Measurements from ENCODE around the gene TRIM44.

DNA sequence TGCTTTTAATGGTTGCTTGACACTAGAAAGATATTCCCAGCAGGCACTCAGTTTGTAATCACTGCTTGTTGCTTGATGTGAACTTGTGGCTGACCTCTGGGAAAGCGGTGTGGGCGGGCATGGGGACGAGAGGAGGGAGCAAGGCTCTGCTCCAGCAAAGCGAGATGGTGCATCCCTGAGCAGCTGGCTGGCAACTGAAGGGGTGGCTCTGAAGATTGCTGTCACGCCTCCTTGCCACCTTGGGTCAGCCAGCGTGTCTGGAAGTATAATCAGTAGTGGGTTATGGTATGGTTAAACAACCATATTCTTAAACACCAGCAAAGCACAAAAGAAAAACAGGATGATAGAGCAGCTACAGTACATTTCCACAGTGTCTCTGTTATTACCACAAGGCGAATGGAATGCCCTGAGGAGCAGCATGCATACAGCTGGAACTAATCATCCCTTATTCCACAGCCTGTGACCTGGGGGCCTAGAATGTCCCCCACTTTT, 124.5 kb downstream of the TRIM44 start:
- TF ChIP-seq POLR2A (IDR thresholded peaks at IDR 0.05; ENCODE audit: low read depth, low read length) (no peak), POLR2AphosphoS5 (IDR thresholded peaks at IDR 0.05; ENCODE audit: insufficient read depth, low read depth, low read length) (no peak), EZH2 (IDR thresholded peaks at IDR 0.05; ENCODE audit: borderline replicate concordance, low read depth, low read length, severe bottlenecking) (no peak), MYC (IDR thresholded peaks at IDR 0.05; ENCODE audit: low read depth, low read length) (no peak), FOS (IDR thresholded peaks at IDR 0.05; ENCODE audit: borderline replicate concordance, insufficient read depth, low read length) (no peak)
- TF ChIP-seq, protein P1, sequence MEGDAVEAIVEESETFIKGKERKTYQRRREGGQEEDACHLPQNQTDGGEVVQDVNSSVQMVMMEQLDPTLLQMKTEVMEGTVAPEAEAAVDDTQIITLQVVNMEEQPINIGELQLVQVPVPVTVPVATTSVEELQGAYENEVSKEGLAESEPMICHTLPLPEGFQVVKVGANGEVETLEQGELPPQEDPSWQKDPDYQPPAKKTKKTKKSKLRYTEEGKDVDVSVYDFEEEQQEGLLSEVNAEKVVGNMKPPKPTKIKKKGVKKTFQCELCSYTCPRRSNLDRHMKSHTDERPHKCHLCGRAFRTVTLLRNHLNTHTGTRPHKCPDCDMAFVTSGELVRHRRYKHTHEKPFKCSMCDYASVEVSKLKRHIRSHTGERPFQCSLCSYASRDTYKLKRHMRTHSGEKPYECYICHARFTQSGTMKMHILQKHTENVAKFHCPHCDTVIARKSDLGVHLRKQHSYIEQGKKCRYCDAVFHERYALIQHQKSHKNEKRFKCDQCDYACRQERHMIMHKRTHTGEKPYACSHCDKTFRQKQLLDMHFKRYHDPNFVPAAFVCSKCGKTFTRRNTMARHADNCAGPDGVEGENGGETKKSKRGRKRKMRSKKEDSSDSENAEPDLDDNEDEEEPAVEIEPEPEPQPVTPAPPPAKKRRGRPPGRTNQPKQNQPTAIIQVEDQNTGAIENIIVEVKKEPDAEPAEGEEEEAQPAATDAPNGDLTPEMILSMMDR (IDR thresholded peaks at IDR 0.05; ENCODE audit: extremely low read depth in 1 of 2, insufficient read depth in 1 of 2, low read depth in 1 of 2, low read length in 2 of 2), result no peak
- TF ChIP-seq, protein P2, sequence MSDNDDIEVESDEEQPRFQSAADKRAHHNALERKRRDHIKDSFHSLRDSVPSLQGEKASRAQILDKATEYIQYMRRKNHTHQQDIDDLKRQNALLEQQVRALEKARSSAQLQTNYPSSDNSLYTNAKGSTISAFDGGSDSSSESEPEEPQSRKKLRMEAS (IDR thresholded peaks at IDR 0.05; ENCODE audit: insufficient read depth, insufficient read length), result no peak
